Astrocyte of the cerebellum (primary cell): ENCODE measurements around the gene MEG3.
"Not testable (repeated sequence)": the region's sequence is repeated elsewhere in the genome, so short reads cannot be mapped to it uniquely, and the experiment has no call there.

Experiments used
- DNase-seq: peaks from one replicate; pipeline ENCODE4 v3.0.0-alpha.2; 2011; ENCODE audit warnings: low read depth
- H3K4me3 ChIP-seq: 2 replicates; pipeline ENCODE4 v1.5.1; 2011; ENCODE audit warnings: mild to moderate bottlenecking, low read depth, low read length, moderate library complexity
- CTCF ChIP-seq: IDR thresholded peaks from 2 replicates; pipeline ENCODE4 v1.5.1; 2012; ENCODE audit warnings: low read length, low read depth, moderate library complexity, mild to moderate bottlenecking; ENCODE audit errors: missing control alignments
- in situ Hi-C: cut with HindIII; loops from 2 replicates; pipeline ENCODE4 v1.10.0; 2017; ENCODE audit warnings: low sequenced_read_pairs

The MEG3 gene

GRCh38 chr14:100818221-100818699, 7.7 kb upstream of the MEG3 start:
- DNase-seq: no peak
- no peak overlapping the region for H3K4me3 ChIP-seq
- no peak for TF ChIP-seq CTCF
- in situ Hi-C loops: no loop called here

GRCh38 chr14:100818923-100819322, 7.0 kb upstream of the MEG3 start:
- in situ Hi-C loops, H3K4me3 ChIP-seq, DNase-seq: not testable (repeated sequence)

GRCh38 chr14:100819453-100819828, 6.5 kb upstream of the MEG3 start:
- in situ Hi-C loops: no loop called here
- TF ChIP-seq CTCF: no peak

GRCh38 chr14:100819829-100820475, 6.0 kb upstream of the MEG3 start:
- no peak for DNase-seq
- in situ Hi-C loops: no loop called here
- H3K4me3 ChIP-seq: no peak overlapping the region
- no peak for TF ChIP-seq CTCF

More at GRCh38 chr14:100819453-100819828, 6.5 kb upstream of the MEG3 start:
- H3K4me3 ChIP-seq: no peak overlapping the region
- no peak for DNase-seq

GRCh38 chr14:100820957-100821356, 5.0 kb upstream of the MEG3 start:
- no peak for DNase-seq
- H3K4me3 ChIP-seq: no peak overlapping the region
- in situ Hi-C loops: no loop called here
- no peak for TF ChIP-seq CTCF

GRCh38 chr14:100822013-100822412, 3.9 kb upstream of the MEG3 start:
- no peak for DNase-seq
- no peak for TF ChIP-seq CTCF
- in situ Hi-C loops: no loop called here
- no peak overlapping the region for H3K4me3 ChIP-seq

- no peak for TF ChIP-seq CTCF
- no peak overlapping the region for H3K4me3 ChIP-seq
- DNase-seq: no peak
- in situ Hi-C loops: no loop called here
Observed at GRCh38 chr14:100822532-100823296, 3.2 kb upstream of the MEG3 start.
